Suprapubic skin (tissue), 3 donors: Measurements from ENCODE around the gene EEA1.

Experiments
- CTCF ChIP-seq, 2 donors: fragments of 200-600 bp in 1 of 2; fragments of 450-650 bp in 1 of 2; sonication (generic) in 1 of 2; IDR thresholded peaks; one replicate each; pipeline ENCODE4 v1.5.1; 2016 to 2019; ENCODE audit warnings: antibody characterized with exemption in 2 of 2, mild to moderate bottlenecking in 1 of 2, moderate library complexity in 1 of 2
- EP300 ChIP-seq: sonication (generic); formaldehyde crosslinking; IDR thresholded peaks from one replicate; pipeline ENCODE4 v1.6.1; 2017; ENCODE audit warnings: antibody characterized with exemption

DNA sequence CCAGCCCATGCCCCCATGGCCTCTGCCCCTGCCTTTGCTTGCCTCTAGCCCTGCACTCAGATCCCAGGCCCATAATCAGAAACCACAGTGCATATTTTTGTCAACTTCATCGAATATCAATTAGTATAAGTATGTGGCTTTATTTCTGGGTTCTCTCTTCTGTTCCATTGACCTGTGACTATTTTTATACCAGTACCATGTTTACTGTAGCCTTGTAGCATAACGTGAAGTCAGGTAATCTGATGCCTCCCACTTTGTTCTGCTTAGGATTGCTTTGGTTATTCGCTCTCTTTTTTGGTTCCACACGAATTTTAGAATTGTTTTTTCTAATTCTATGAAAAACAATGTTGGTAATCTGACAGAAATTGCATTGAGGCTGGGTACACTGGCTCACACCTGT, 14.9 kb downstream of the EEA1 start:
- TF ChIP-seq CTCF (IDR thresholded peaks at IDR 0.05) (no peak), EP300 (no peak)
